GM18511 (cell line): Measurements from ENCODE around the gene UQCRQ.

Experiments
- ATAC-seq: cut with Tn5 transposase; IDR thresholded peaks from one replicate; pipeline ENCODE4 v1.9.1; 2021; ENCODE audit warnings: mild to moderate bottlenecking, moderate library complexity; ENCODE audit not compliant: unreplicated experiment

The UQCRQ gene

DNA sequence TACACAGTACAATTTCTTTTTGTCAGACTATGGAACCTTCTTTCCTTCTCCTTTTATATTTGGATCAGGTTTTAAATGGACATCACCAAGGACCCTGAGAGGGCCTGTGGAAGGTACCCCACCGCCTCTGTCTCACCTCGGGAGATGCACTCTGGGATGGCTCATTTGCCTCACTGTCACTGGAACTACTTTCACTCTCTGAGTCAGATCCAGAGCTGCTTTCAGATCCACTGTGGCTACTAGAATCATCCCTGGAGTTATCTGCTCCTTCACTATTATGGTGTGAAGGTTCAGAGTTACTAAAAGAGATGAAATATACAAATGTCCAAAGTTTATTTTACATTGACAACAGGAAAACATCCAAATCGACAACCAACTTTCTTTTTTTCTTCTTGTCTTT, 31.7 kb downstream of the UQCRQ start:
- no peak for ATAC-seq

- no peak for ATAC-seq
These were observed 34.6 kb downstream of the UQCRQ start for GRCh38 chr5:132901036-132901435.

DNA sequence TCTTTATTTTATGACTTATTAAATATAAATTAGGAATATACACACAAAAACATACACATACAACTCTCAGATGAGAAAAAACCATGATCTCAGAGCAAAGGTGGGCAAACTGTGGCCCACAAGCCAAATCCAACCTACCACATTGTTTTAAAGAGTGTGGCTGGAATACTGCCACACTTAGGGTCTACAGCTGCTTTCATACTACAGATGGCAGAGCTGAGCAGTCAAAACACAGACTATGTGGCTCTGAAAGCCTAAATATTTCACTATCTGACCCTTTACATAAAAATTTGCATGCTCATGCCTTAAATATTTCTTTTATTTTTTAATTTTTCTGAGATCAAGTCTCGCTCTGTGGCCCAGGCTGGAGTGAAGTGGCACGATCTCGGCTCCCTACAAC, 35.3 kb downstream of the UQCRQ start:
- ATAC-seq = no peak

DNA sequence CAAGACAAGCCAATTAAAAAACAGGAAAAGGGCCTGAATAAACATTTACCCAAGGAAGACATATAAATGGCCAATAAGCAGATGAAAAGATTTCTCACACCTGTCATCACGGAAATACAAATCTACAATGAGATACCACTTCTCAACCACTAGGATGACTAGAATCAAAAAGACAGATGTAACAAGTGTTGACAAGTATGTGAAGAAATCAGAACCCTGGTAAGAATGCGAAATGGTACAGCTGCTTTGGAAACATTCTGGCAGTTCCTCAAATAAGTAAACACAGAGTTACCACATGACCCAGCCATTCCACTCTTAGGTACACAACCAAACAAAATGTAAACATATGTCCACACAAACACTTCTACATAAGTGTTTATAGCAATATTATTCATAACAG, 39.5 kb downstream of the UQCRQ start:
- ATAC-seq = no peak

DNA sequence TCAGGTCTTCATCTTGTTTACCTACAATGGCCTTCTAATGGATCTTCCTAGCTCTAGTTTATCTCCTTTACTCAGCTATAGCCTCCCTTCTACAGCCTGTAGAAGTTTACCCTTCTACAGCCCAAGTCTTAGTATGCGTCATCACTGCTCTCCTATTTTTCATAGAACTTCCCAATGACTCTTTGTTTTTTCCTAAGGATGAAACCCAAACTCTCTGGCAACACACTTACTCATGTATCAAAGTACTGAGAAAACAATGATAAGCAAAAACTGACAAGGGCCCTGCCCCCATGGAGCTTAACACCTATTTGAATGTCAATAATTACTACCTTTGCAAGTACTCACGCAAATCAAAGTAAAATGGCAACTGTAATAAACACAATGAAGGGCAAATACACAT, 40.7 kb downstream of the UQCRQ start:
- ATAC-seq = no peak

DNA sequence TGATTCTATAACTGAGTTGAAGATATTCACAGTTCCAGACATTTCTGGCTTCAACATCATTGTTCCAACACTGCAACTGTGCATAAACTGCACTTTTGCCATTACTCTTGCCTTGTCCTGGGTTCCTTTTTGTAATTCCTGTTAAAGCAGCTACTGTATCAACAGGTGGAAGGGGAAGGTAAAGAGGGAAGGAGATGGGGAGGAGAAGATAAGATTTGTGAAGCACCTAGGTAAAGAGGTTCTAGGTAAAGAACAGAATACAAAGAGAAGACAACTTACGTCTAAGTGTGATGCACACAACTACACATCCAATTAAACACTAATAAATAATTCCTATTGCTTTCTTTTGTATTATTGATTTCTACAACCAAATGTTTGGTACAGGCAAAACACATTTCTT, 43.3 kb downstream of the UQCRQ start:
- ATAC-seq = no peak

DNA sequence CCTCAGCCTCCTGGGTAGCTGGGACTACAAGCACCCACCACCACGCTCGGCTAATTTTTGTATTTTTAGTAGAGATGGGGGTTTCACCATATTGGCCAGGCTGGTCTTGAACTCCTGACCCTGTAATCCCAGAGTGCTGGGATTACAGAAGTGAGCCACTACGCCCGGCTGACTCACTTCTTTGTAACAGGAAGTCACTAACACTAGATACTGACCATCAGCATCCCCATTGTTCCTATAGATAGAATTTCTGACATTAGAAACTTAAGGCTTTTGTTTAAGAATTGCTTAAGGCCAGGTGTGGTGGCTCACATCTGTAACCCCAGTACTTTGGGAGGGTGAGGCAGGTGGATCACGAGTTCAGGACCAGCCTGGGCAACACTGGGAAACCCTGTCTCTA, 49.2 kb downstream of the UQCRQ start:
- ATAC-seq = no peak

DNA sequence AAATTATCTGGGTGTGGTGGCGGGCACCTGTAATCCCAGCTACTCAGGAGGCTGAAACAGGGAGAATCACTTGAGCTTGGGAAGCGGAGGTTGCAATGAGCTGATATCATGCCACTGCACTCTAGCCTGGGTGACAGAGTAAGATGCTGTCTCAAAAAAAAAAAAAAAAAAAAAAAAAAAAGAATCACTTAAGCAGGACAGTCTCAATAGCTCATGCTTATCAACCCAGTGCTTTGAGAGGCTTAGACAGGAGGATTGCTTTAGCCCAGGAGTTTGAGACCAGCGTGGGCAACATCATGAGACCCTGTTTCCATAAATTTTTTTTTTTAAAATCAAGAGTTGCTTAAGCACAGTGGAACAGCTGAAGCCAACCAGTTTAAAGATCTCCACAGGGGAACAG, 49.6 kb downstream of the UQCRQ start:
- ATAC-seq = no peak
